8988T (cell line): ENCODE data around the gene PIP5K1B.

Experiments used
- DNase-seq: peaks from one replicate; pipeline ENCODE4 v3.0.0; 2011

Gene PIP5K1B

DNA sequence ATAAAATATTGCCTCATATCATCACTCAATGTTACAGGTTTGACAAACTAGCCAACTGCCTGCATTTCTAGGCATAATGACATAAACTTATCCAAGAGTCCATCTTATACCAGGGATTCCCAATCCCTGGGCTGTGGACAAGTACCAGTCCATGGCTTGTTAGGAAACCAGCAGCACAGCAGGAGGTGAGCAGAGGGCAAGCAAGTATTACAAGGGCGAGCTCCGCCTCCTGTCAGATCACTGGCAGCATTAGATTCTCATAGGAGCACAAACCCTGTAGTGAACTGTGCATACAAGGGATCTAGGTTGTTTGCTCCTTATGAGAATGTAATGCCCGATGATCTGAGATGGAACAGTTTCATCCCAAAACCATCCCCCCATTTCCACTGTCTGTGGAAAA lies 164.0 kb downstream of the PIP5K1B start:
- no peak for DNase-seq

DNA sequence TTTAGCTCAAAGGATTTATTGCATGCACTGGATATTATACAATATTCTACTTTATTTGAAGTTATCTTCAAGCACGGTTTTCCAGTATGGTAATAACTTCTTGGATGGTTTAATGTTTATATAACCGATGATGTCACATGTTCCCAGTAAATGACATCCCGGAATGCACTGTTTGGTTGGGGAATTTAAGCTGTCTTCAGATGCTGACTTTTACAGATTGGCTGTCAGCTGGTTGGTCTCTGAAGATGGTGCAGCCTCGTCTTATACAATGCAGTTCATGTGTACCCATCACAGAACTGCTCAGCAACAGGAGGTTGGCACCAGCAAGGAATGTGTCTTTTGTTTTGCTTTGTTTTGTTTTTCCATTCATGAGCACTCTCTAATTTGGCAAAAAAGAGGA lies 165.0 kb downstream of the PIP5K1B start:
- DNase-seq = no peak

DNA sequence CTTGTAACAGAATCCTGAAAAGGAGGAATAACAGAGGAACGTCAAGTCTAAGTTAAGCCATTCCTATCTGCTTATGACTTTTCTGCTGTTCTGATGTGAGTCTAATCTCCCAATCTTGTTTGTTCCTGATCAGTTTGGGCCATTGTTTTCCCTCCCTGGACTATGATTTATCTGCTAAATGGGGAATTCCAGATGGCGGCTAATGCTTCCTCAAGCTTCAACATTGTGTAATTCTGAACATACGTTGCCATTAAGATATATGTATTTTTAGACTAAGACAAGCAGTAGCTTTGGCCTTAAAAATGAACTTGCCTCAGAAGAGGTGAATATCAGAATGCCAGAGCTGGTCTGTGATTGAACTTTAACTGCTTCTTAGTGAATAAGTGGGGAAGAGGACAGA lies 166.2 kb downstream of the PIP5K1B start:
- no peak for DNase-seq

DNA sequence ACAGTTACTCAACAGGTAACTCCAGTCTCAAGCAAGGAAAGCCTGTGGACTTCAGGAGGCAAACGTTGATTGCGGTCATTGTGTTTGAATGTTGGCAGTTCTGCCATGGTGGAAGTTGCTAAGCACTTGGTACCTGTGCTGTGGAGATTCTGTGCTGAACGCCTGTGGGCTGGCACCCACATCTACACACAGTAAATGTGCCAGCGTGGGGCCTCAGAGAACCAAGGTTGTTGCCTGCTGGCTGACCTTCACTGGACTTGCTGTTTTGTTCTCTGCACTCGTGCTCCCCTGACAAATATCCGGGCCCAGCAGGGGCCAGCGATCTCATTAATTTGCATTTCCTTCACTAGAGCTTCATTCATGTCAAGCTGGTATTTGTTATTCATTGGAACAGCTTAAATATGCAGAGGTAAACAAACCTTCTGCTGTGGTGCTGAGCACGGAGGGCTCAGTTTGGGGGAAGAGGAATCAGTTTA lies 167.0 kb downstream of the PIP5K1B start:
- no peak for DNase-seq

DNA sequence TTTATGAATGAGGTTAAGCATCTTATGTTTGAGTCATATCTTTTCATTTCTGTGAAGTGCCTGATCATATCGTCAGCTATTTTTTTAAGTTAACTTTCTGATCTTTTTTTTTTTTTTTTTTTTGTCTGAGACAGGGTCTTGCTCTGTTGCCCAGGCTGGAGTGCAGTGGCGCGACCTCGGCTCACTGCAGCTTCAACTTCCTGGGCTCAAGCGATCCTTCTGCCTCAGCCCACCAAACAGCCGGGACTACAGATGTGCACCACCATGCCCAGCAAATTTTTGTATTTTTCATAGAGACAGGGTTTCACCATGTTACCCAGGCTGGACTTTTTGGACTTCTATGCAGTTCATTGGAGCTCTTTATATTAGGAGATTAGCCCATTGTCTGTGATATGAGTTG lies 168.1 kb downstream of the PIP5K1B start:
- no peak for DNase-seq

DNA sequence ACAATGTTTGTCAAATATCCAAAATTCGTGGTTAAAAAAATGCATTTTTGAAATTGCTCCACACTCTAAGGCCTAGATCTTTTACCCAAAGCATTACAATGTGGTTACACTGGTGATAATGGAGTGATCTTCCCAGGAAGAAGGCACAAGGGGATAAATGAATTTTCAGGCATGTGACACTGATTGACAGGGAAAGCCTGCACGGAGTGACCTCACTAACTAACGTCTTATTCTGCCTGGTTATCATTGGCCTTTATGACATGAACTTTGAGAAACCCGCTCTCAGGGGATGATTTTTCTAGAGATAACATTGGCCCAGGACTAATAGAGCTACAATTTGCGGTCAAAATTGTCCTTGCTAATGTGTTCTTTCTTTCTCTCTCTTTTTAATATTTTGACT lies 171.2 kb downstream of the PIP5K1B start:
- DNase-seq = no peak

DNA sequence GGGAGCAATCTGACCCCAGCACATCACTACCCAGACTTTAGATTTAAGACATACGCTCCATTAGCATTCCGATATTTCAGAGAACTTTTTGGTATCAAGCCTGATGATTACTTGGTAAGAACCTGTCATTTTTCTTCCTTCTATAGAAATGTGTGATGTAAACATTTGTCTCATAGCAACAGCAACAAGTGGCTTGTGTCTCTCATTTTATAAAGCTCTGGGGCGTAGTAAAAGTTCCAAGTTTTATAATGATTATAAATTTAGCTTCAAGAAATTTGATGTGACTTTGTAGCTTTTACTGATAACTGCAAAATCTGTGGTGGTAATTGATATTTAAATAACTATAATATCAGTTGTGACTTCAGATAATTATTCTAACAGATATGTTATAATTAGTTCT lies 171.6 kb downstream of the PIP5K1B start:
- no peak for DNase-seq

DNA sequence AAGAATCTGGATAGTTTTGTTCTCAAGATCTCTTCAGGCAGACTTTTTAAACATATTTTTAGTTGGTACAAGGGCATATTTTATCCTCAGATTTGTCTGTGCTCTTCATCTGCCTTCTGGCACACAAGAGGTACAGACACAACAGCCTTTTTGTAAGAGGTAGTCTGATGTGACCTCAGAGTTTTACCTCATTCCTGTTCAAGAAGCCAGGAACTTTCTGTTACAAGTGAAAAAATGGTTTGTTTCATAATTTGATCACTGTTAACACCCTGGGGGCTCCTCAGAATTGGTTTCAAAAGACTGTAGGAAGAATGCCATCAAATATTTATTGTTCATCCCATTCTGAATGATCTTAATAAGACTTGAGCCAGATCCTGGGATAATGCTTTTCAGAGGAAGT lies 172.2 kb downstream of the PIP5K1B start:
- no peak for DNase-seq

DNA sequence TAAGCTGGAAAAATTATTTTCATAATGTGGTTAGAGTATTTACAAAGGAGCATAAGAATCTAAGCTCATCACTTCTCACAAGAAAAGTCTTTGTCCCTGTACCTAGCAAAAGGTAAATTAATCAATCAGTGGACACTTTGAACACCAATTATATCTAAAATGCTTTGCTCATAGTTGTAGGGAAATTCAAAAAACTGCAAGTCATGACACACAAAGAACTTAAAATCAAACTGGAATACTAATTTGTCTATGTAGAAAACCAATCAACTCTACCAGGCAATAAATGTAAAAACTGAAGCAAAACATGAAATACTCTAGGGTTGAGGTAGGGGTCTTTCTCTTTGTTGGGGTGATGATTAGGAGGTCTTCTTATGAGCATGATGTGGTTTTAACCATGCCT lies 173.4 kb downstream of the PIP5K1B start:
- DNase-seq = no peak

DNA sequence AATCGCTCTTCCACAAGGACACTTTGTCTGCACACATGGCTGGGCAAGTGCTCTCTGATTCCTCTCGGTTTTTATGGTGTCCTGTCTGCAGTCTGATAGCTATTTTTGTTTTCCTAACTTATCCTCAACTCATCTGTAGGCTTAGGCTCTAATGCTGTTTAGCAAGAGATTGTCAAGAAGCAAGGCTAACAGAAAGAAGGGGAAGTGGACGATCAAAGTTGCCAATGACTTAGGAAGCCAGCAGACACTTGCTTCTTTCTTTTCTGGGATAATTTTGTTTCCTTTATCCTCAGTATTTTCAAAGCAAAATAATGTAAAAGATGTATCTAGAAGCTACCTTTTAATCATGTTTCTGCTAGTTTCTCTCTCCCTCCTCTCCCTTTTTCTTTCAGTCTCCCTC lies 178.2 kb downstream of the PIP5K1B start:
- DNase-seq = no peak

DNA sequence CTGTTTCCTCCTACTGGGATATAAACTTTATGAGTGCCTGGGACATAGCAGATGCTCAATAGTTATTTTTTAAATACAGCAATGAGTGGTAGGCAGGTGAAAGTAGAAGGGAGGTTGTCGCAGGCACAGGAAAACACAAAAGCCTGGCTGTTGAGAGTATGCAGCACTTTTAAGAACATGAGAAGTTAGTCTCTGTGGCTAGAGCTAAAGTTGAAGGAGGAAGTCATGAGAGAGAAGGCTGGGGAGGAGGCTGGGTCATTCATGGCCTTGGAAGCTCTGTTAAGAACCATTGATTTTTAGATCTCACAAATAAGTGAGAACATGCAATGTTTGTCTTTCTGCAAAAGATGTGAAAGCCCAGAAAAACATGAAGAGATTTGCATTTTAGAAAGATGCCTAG lies 182.2 kb downstream of the PIP5K1B start:
- DNase-seq = no peak

DNA sequence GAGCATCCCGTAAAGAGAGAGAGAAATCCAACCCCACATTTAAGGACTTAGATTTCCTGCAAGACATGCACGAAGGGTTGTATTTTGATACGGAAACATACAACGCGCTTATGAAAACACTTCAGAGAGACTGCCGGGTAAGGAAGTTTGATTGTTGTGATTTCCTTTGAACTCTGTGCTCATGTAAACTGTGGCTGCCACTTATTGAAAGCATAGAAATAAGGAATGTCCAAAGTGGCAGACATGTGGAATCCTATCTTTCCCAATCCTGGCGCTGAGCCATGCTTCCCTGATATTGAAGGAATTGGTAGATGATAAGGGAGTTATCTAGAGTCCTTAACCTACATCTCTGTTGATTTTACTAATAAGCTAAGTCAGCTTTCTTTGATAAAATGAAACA lies 189.5 kb downstream of the PIP5K1B start:
- no peak for DNase-seq

DNA sequence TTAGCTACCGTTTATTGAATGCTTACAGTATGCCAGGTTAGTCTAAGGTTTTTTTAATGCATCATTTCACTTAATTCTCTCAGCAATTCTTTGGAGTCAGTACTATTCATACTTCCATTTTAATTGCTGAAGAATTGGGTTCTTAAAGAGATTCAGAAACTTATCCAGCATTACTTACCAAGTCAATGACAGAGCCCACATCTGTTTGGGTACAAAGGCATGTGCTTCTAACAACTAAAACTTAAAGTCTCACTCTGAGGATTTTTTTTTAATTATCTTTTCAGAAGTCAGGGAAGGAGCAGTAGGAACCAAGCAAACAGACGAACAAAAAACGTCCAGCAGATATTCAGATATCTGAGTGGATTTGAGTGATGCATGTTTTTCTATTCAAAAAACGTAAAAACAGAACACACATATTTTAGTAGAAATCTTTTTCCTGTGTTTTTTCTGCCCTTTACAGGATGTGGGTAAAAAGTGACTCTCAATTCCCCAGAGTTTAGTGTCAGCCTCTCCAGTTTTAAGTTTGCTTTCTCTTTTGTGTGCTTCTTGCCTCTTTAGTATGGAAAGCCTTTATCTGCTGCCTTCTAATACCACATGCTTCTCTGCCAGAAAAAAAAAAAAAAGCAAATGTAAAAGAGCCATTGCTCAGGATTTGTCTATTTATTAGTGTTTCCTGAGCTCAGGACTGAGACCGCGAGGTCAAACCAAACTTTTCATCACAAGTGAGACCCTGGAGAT lies 190.9 kb downstream of the PIP5K1B start:
- DNase-seq = no peak

DNA sequence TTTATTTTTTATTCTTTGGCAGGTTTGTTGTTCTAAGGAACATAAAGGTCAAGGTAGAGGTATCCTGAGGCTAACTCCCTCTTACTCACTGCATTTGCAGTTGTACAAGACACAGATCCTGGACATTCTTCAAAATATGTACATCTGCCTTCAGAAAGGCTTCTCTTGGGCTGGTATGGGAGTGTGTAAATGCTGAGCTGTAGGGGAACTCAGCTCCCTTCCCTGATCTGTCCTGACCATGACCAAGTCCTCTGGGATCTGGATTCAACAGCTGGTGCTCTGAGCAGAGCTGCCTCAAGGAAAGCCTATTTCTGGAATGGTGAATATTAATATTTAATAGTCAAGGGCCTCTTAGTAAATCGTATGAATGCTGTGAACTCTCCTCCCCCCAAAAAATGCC lies 191.4 kb downstream of the PIP5K1B start:
- no peak for DNase-seq

DNA sequence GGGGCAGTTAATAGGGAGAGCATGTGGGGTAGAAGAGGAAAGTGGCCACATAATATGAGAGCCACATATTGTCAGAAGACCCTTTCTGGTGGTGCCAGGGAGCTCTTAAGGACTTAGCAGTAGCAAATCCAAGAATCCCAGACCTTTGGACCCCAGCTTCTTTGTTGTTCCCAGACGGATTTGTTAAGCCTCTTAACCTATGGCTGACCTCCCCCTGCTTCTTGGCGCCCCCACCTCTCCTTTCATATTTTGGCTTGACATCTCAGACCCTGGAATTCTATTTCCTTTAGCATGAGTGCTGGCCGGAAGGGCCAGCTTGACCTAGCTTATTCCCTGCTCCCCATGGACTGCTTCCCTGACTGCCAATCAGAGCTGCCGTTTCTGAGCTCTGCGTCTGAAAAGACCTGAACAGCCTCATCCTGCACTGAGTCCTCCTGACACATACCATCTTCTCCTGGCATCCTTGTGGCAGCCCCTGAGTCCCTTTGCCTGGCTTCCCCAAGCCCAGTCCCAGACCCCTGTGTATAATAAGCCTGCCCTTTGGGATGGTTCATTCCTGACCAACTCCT lies 192.6 kb downstream of the PIP5K1B start:
- DNase-seq = no peak

DNA sequence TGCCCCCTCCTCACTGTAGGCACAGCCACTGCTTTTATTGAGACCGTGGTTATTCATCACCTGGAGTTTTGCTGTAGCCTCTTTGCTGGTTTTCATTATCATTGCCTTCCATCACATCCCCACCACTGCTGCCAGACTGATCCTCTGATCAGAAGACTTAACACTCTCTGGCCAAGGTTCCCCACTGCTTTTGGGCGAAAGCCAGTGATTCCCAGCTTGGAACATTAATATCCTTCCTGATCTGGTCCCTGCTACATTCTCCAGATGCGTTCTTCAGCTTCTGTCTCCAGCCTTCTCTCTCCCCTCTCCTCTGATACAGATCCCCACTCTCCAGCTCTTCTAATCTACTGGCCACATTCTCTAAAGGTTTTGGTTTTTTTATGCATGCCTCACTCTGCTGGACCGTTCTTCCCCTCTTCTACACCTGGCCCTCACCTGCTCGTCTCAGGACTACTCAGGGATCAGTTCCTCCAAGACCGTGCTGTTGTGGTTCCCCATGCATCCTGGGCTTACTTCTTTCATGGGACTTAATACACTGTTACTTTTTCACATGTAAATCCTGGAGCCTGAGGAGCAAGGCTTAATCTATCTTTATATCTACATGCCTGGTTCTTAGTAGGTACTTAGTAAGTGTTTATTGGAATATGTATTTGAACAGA lies 193.9 kb downstream of the PIP5K1B start:
- no peak for DNase-seq

DNA sequence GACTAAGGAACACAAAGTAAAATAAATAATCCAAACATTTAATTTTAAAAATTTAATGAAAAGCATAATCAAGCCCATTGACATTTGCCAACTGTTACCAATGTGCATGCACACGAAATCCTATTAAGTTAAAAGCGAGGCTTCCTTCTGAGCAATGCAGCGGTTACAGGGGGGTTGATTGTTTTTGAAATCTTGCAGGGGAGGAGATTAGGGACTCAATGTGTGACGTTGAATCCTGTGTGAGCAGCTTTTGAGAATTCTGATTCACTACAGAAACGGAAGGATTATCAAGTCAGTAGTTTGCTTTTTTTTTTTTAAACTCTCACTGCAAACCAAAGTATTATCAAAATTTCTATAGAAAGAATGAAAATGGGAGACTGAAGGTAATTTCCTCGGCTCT lies 199.4 kb downstream of the PIP5K1B start:
- no peak for DNase-seq

DNA sequence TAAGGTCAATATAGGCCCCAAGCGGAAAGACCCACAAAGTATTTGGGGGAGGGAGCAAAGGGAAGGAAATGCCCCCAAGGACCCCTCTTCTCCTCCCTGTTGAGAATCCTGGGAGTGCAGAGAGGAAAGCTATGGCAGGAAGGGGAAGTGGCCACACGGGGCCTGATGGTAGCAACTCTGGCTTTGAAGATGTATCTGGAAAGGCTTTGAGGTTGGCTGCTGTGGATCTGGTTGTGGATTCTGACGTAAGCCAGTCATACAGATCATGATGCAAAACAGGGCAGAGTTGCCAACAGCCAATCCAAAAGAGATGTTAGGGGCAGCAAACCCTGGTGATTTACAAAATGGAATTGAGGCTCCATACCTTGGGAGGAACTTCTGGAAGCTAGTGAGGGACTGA lies 200.1 kb downstream of the PIP5K1B start:
- DNase-seq = no peak

DNA sequence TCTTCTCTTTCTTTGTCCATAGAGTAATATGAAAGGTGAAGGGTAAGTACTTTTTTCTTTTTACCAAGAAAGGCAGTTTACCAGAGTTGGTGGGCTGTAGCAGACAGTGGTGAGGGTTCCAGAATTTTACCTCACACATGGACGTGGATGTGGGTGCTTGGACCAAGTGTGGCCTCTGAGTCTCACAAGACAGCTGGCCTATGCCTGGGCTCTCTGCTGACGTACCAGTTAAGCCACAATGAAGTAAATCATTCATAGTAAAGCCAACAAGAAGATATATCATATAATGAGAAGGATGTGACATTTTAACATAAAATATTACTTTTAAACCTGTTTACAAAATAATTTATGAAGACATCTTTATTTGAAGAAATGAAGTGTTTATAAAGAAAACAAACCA lies 202.9 kb downstream of the PIP5K1B start:
- DNase-seq = no peak

DNA sequence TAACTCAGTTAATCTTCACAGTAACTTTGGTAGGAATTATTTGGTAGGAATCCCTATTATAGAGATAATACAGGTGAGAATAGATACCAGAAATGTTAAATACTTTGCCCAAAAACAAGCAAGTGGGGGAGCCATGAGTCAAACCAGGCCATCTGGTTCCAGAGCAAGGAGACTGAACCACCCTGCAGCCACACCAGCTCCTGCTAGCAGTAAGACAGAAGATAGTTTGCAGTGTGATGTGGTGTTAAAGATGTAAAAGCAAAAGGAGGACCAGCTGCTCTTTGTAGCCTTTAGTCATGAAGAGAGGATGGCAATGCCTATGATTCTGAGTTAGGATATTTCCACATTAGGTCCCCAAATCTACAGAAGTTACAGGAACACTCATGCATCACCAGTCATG lies 207.5 kb downstream of the PIP5K1B start:
- DNase-seq = no peak

DNA sequence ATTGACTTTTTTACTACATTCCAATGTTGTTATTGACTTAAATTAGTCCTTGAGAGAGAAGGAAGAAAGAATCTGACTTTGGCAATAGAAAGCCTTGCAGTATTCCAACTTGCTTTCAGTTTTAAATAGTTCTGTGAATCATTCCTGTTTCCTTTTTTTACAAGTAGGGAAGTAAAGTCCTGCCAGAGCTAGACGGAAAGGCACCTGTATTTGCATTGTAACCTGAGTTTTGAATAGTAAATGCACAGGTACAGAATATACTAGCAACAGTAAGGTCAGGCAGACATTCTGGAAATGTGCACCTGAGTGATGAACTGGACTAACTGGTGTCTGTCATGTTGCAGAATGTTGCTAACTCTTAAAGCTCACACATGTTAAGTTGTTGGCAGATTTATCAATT lies 208.0 kb downstream of the PIP5K1B start:
- DNase-seq = no peak

DNA sequence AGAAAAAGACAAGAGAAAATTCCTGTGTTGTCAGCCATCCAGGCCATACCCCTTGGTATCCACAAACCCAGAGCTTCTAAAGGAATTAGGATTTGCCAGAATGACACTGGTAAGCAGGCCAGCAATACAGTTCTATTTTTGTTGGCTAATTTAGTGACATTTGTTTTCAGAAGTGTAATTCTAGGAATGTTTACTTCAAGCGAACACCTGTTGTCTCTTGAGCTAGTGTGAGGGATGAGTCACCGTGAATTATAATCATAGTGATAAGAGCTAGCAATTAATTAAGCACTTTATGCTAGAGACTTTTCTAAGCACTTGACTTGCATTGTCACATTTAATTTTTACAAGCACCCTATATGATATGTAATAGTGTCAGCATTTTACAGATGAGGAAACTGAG lies 209.7 kb downstream of the PIP5K1B start:
- DNase-seq = no peak

DNA sequence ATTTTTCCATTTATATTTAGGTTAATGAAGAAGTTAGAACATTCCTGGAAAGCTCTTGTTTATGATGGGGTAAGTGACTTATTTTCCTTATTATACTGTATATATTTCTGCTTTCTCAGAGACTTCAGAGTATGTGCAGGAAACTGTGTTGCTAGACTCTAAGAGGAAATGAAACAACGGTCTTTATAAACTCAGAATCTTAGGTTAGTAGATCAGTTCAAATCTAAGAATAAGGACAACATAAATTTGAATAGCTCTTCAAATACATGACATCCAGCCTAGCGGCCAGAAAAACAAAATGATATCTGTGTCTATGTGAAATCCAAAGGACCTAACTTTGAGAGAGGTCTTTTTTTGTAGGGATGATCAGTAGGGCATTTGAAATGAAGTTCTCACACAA lies 214.6 kb downstream of the PIP5K1B start:
- DNase-seq = no peak

DNA sequence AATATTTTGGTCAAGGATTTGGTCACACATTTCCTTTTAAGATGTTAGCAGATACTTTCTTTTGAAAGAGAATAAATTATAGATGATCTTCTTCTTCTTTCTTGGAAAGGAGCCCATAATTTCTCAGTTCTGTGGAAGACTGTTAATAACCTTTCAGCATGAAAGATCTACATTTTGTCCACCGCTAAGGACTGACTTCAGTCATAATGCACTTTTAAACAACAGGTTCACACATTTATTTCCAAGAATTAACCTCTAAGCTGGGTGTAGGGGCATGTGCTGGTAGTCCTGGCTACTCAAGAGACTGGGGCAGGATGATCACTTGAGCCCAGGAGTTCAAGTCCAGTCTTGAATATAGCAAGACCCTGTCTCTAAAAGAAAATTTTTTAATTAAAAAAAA lies 215.9 kb downstream of the PIP5K1B start:
- DNase-seq = no peak

DNA sequence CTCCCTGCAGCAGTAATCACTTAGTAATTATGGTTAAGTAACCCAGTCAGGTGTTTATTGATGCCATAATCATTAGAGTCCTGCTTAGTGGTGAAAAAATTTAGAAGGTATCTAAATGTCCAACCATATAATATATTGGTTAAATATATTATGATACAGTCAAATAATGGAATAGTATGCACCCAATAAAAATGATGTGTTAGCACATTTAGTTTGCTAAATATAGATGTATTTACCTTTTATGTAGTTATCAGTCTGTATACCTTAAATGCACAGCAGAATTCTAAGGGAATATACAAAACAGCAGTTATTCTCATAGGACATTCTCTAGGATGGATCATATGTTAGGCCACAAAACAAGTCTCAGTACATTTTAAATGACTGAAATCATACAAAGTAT lies 218.4 kb downstream of the PIP5K1B start:
- no peak for DNase-seq
